Panc1 (cell line): Measurements from ENCODE around the gene ERG. TPM values are rescaled to one million over a fixed set of nuclear protein-coding genes. Genes with fewer than 3 reads are reported as not detected.

ENCODE experiments used
- ATAC-seq: fragments of 200-7000 bp; cut with Tn5 transposase; 2 replicates; pipeline ENCODE4 v1.9.1; 2020; ENCODE audit warnings: mild to moderate bottlenecking, moderate library complexity
- BruUV-seq: library from RNA; stranded (reverse); fragments of 400-500 nt; replicated peaks from 2 replicates; lab custom pipeline; 2021; lab: Mats Ljungman, UMichigan
- CTCF ChIA-PET: fragments of 300-600 bp; sonication (Branson Sonifier 250); formaldehyde crosslinking; loops from one replicate; lab custom pipeline; 2022; ENCODE audit warnings: antibody characterized with exemption; lab: Charles Lee
- POLR2A ChIA-PET: fragments of 300-600 bp; sonication (Branson Sonifier 250); formaldehyde crosslinking; loops from one replicate; lab custom pipeline; 2022; ENCODE audit warnings: antibody characterized with exemption; lab: Charles Lee
- DNase-seq: peaks from one replicate; pipeline ENCODE4 v3.0.0-alpha.2; 2010; ENCODE audit warnings: low read depth, low spot score
- H3K27ac ChIP-seq: 2 replicates; pipeline ENCODE4 v1.5.1; 2011; ENCODE audit warnings: mild to moderate bottlenecking, low read length, inconsistent platforms
- H3K27me3 ChIP-seq: fragments of 200-500 bp; sonication (Bioruptor generic); 2 replicates; pipeline ENCODE4 v1.6.0; 2014; ENCODE audit warnings: low read length, inconsistent platforms; ENCODE audit not compliant: control insufficient read depth, insufficient read depth
- H3K36me3 ChIP-seq: fragments of 200-500 bp; sonication (Bioruptor generic); 2 replicates; pipeline ENCODE4 v1.5.1; 2014; ENCODE audit warnings: inconsistent platforms, mild to moderate bottlenecking, low read length, moderate library complexity; ENCODE audit not compliant: control insufficient read depth, insufficient read depth
- H3K4me1 ChIP-seq: 2 replicates; pipeline ENCODE4 v1.5.1; 2011; ENCODE audit warnings: inconsistent platforms, mild to moderate bottlenecking, low read length, moderate library complexity; ENCODE audit not compliant: control insufficient read depth, insufficient read depth
- H3K4me3 ChIP-seq, 2 experiments: 2 replicates each; pipeline ENCODE4 v1.5.1; 2011 to 2012; ENCODE audit warnings: low read depth in 2 of 2, low read length in 2 of 2, mild to moderate bottlenecking in 2 of 2, inconsistent platforms in 1 of 2, moderate library complexity in 1 of 2
- H3K9me3 ChIP-seq: fragments of 200-500 bp; sonication (Bioruptor generic); 2 replicates; pipeline ENCODE4 v1.5.1; 2014; ENCODE audit warnings: low read depth, mild to moderate bottlenecking, inconsistent platforms, low read length, moderate library complexity; ENCODE audit not compliant: control insufficient read depth, insufficient read depth
- CTCF ChIP-seq: fragments of 450-650 bp; IDR thresholded peaks from 2 replicates; pipeline ENCODE4 v1.5.1; 2017; ENCODE audit warnings: mild to moderate bottlenecking
- POLR2AphosphoS5 ChIP-seq: IDR thresholded peaks from 2 replicates; pipeline ENCODE4 v1.6.1; 2012; ENCODE audit warnings: mild to moderate bottlenecking, low read depth, low read length, moderate library complexity
- REST ChIP-seq, 2 experiments: IDR thresholded peaks; 2 replicates each; pipeline ENCODE4 v1.6.1; 2011 to 2012; ENCODE audit warnings: low read depth in 2 of 2, control low read depth in 1 of 2, low read length in 1 of 2, mild to moderate bottlenecking in 1 of 2, moderate library complexity in 1 of 2; ENCODE audit not compliant: insufficient read depth in 1 of 2
- SIN3A ChIP-seq: IDR thresholded peaks from 2 replicates; pipeline ENCODE4 v1.6.1; 2012; ENCODE audit warnings: low read depth, mild to moderate bottlenecking, low read length, moderate library complexity, borderline replicate concordance; ENCODE audit not compliant: insufficient read depth
- TCF7L2 ChIP-seq: IDR thresholded peaks from 2 replicates; pipeline ENCODE4 v1.6.1; 2011; ENCODE audit warnings: mild to moderate bottlenecking, low read depth, low read length, inconsistent platforms
- in situ Hi-C: cut with HindIII; loops from 2 replicates; pipeline ENCODE4 v1.10.0; 2016; ENCODE audit warnings: low sequenced_read_pairs, low pct_unique_long_range_greater_than_20kb
- intact Hi-C: fragments of 100-400 bp; cut with micrococcal nuclease; formaldehyde crosslinking; loops from one replicate; pipeline ENCODE4 v1.10.0; 2022; ENCODE audit not compliant: unreplicated experiment
- total RNA-seq: library from RNA; stranded (reverse); gene quantifications from one replicate; pipeline ENCODE4 v1.2.1, GENCODE V29; 2021; ENCODE audit not compliant: unreplicated experiment

Gene ERG
- total RNA-seq, 1 experiment from 2014 or later, result 0.49 TPM

GRCh38 chr21:38358098-38358497 lies 140.2 kb downstream of the ERG start:
- intact Hi-C loops, result loop anchor here (5.0 to 10.0 kb wide), 2 partner anchors 186 to 653 kb away; no protein-coding TSS in a partner anchor
- CTCF ChIA-PET, result interaction anchor here (0.8 kb wide), 1 partner anchor 650 kb away, joined by 3 read pairs; no protein-coding TSS in a partner anchor
- in situ Hi-C loops, result no loop called here

GRCh38 chr21:38356883-38357625 lies 141.2 kb downstream of the ERG start:
- in situ Hi-C loops, result no loop called here
- H3K36me3 ChIP-seq, result no peaks in the 10 kb centered on the region
- H3K27me3 ChIP-seq, result no peaks in the 10 kb centered on the region
- no peaks in the 10 kb centered on the region for H3K9me3 ChIP-seq
- ATAC-seq (no peak), DNase-seq (no peak)
- intact Hi-C loops, result loop anchor here (5.0 to 10.0 kb wide), 2 partner anchors 185 to 652 kb away; no protein-coding TSS in a partner anchor
- no peak overlapping the region for H3K27ac ChIP-seq
- CTCF ChIA-PET, result interaction anchor here (0.8 to 1.3 kb wide), 2 partner anchors 198 to 649 kb away, joined by 3 to 4 read pairs; no protein-coding TSS in a partner anchor
- no peak overlapping the region for H3K4me3 ChIP-seq
- no TSS peak for BruUV-seq
- no peaks in the 10 kb centered on the region for H3K4me1 ChIP-seq
- POLR2A ChIA-PET, result no interaction called here
- no peak for TF ChIP-seq POLR2AphosphoS5
- no peak for TF ChIP-seq REST (IDR thresholded peaks at IDR 0.05; ENCODE audit: insufficient read depth in 1 of 2, low read depth in 2 of 2, low read length in 1 of 2)
- no peak for TF ChIP-seq TCF7L2
- no peak for TF ChIP-seq SIN3A

More at GRCh38 chr21:38358098-38358497, 140.2 kb downstream of the ERG start:
- Histone ChIP-seq H3K27me3 (no peaks in the 10 kb centered on the region), H3K4me3 (no peak overlapping the region), H3K36me3 (no peaks in the 10 kb centered on the region), H3K4me1 (no peaks in the 10 kb centered on the region), H3K9me3 (no peaks in the 10 kb centered on the region), H3K27ac (no peak overlapping the region)
- TF ChIP-seq CTCF, result no peak
- no peak for TF ChIP-seq POLR2AphosphoS5
- TF ChIP-seq SIN3A, result no peak
- no peak for TF ChIP-seq REST (IDR thresholded peaks at IDR 0.05; ENCODE audit: insufficient read depth in 1 of 2, low read depth in 2 of 2, low read length in 1 of 2)
- TF ChIP-seq TCF7L2, result no peak
- ATAC-seq, result no peak
- POLR2A ChIA-PET, result no interaction called here
- DNase-seq, result no peak
- no TSS peak for BruUV-seq
